Measurements from ENCODE around the gene DENND1A.

The DENND1A gene

DNA sequence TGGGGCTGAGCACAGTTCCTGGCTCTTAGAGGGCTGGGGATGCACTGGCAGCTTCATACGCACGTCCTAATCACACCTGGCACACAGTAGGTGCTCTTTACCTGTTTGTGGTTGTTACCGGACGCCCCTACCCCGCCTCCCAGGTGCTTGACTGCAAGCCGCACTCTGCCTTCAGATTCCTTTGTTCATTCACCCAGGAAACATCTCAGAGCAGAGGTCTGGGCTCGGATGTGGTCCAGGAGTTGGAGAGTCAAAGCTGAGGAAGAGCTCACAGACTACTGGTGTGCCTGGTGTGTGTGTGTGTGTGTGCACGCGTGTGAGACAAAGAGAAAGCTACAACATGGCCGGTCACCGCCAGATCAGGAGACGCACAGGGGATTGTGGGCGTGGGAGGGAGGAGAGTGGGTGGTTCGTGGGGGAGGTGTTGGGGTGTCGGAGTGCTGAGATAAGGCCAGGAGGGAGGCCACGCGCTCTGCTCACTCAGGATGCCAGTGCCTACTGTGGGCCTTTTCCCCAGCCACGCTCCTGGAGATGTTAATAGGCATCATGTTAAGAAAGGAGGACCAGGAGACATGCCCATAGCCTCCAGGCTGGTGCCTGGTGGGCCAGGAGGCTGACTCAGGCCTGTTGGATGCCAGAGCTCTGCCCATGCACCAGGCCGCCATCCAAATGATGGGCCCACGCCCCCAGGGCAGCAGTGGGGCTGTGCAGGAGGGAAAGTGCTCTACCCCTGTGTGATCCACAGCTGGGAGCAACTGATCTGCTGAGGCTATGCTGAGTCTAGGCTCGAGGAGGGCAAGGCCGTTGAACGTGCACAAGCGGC, 534.0 kb downstream of the DENND1A start:
- no peak for DNase-seq

DNA sequence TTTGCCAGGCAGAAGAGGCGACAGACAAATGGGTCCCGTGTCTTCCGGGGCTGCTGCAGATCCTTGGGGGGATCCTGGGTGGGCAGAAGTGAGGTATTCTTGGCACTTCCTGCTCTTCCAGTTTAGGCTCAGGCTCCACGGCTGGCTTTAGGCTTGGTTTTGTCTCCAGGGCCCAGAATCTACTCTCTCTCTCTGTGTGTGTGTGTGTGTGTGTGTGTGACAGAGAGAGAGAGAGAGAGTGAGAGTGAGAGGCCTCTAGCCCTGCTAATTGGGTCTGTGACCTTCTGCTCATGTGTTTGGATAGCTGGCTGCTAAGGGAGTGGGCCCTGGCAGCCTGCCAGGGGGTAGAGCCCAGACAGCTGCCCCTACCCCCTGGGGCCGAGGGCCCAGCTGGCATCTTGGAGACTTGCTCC, 534.6 kb downstream of the DENND1A start:
- DNase-seq, result no peak

DNA sequence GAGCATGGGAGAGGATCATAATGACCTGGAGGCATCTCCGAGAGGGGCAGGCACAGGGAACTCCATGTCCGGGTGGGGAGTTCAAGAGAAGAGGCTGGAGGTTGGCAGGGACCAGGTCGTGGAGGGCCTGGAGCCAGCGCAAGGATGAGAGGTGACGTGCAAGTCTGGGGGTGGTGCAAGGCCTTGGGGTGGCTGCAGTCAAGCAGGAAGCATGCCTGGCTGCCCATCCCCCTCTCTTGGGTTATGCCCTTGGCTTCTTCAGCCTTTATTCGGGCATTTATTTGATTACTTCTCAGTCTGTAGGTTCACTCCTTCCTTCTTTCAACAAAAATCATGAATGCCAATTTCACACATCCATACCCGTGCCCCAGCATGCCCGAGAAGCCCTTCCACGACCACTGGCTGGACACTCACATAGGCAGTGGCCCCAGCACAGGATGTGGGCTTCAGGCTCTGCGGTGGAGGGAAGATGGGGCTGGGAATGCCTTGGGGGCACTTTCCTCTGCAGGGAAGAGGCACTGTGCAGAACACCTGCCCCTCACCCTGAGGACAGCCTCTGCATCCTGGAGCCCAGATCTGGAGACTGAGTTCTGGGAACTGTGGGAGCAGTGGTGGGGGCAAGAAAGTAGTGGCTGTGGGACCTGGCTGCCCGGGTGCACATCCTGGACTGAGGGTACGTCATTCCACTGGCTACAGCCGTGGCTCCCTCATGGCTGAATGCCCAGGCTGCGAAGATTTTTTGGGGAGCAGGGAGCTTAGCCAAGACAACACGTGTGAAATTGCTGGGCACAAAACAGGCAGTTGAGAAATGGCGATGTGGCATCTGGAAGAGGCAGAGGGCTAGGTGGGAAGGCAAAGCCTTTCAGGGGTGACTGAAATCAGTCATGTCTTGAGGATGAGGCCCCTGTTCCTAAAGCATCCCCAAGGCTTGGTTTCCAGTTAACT, 535.4 kb downstream of the DENND1A start:
- no peak for DNase-seq

DNA sequence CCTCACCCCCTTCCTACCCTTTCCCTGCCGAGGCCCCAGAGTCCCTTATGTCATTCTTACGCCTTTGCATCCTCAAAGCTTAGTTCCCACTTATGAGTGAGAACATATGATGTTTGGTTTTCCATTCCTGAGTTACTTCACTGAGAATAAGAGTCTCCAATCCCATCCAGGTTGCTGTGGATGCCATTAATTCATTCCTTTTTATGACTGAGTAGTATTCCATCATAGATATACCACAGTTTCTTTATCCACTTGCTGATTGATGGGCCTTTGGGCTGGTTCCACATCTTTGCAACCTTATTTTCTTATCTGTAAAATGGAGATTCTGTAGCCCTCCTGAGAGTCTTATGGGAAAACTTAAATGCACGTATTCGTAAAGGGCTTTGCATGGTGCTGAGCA, 537.1 kb downstream of the DENND1A start:
- DNase-seq, result no peak

DNA sequence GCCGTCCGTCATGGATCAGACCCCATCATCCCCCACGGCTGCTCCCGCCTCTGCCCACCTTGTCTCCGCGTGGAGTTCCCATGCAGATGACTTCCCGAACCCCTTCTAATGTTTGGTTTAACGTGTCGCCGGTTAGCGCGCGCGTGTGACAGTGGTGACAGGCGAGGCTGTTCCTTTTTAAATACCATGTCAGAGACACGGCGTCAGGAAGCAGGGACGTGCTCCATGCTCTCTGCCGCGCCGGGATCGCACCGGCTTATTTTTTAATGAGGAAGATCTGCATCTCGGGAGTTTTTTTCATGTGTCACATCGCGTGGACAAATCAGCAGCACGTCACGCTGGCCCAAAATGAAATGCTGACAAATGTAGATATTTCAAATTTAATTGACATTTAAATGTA, 538.0 kb downstream of the DENND1A start:
- no peak for DNase-seq

DNA sequence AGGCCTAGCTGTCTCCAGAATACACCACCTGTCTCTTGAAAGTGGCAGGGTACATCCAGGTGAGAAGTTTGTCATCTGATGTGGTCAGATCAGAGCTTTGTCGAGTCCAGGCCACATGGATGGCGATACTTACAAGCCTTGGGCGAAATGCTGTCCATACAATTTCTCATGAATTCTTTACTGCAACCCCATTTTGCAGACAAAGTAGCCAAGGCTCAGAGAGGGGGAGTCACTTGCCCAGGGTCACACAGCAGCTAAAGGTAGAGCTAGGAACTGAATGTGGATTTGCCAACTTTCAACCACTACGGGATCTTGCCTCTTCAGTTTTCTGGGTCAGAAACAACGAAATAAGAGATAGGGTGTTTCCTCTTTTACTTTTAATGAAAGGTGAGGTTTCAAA, 538.7 kb downstream of the DENND1A start:
- no peak for DNase-seq

DNA sequence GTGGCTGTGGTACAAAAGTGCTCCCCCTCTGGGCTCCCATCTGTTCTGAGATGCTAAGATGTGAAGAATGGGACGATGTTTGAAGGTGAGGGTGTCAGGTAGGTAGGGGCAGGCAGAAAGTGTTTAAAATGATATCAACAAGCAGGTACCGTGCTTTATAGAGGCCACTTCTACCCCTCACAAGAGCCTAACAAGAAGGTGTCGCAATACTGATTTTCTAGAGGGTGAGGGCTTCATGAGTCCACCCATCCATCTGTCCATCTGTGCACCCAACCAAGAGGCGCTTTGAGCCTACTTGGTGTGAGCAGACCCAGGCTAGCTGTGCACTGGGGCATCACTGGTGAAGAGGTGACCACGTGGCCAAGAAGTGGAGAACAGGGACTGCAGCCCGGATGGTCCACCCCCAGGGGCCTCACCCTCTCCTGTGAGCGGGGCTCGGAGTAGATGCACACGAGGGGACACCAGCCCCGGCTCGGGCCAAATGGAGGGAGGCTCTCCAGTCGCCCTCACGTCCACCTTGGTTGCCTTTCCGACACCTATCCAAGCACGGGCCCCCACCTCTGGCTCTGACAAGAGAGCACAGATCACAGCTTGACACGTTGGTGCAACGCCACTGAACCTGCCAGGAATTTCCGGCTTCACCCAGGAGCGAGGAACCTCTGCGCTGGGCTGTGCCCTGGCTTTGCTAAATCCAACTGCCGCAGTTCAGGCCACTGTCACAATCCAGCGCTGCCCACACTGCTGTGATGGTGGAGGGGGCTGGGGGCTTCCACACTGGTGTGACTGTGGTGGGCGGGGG, 539.4 kb downstream of the DENND1A start:
- no peak for DNase-seq

DNA sequence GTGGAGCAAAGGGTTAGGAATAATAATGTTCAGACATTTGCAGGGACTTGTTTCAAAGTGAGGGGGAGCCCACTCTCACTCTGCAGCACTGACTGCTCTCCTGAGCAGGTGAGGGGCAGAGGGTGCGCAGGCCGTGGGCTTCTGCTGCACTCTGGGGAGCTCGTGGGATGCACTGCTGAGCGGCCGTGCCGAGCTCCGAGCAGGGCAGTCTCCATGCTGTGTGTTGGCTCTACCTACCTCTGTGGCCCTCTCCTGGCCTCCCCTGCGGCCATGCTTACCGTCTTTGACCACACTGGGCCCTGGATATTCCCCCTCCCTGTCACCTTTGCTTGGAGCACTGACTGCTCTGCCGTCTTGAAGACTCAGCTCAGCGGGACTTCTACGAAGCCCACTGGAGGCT, 540.2 kb downstream of the DENND1A start:
- DNase-seq, result no peak

DNA sequence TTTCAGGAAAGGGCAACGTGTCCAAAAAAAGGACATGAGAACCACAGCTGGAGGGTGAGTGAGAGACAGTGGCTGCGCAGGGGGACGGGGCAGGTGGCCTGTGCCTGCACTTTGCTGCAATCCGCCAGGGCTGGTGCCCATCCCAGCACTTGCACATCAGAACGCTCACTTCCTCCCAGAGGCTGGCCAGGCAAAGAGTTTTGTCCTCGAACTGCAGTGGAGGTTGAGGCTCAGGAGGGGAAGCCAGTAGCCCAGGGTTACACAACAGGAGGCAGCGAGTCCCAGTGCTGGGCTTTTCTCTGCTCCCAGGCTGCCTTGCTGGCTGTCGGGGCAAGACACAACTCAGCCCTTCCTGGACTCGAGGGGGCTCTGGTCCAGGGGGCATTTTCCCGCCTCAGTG, 540.9 kb downstream of the DENND1A start:
- DNase-seq, result no peak

DNA sequence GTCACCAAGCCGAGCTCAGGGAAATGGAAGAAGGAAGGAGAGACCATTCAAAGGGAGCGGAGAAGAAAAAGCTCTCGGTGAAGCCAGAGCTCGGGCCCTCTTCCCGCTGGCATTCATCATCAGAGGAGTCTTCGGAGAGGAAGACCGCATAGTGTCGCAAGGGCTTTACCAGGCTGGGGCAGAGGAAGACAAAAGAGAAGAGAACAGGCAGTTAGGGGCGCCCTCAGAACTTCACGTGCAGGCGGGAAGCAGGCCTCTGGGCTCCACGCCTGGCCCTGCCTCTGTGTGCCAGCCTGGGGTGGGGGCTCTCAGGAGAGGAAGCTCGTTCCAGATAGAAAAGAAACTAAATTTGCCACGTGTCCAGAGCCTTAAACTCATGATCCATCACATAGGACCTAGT, 542.2 kb downstream of the DENND1A start:
- DNase-seq, result no peak

DNA sequence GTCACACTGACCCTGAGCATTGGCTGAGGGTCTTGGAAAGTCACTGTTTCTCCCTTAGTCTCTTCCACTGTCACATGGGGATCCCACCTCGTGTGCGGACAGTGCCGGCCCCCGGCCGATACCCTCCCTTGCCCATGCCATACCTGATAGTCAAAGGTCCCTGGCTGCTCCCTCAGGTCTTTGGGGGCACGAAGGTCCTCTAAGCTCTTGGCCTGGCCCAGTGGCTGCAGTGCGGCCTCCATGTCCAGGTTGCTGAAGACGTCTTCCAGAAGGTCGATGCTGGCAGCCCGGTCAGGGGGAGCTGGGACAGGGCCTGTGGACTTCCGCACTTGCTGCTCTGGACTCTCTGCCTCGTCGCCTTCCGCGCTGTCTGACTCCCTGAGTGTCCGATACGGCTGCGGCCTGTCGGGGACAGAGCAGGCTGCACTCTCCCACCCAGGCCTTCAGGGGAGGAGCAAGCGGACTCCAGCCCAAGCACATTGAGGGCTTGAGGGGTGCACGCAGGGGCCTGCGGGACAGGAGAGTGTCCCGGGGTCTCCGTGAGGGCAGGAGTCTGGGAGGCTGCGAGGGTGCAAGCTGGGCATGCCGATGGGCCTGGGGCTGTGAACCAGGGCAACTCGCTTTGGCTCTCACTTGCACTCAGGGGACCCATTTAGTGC, 546.3 kb downstream of the DENND1A start:
- no peak for DNase-seq

DNA sequence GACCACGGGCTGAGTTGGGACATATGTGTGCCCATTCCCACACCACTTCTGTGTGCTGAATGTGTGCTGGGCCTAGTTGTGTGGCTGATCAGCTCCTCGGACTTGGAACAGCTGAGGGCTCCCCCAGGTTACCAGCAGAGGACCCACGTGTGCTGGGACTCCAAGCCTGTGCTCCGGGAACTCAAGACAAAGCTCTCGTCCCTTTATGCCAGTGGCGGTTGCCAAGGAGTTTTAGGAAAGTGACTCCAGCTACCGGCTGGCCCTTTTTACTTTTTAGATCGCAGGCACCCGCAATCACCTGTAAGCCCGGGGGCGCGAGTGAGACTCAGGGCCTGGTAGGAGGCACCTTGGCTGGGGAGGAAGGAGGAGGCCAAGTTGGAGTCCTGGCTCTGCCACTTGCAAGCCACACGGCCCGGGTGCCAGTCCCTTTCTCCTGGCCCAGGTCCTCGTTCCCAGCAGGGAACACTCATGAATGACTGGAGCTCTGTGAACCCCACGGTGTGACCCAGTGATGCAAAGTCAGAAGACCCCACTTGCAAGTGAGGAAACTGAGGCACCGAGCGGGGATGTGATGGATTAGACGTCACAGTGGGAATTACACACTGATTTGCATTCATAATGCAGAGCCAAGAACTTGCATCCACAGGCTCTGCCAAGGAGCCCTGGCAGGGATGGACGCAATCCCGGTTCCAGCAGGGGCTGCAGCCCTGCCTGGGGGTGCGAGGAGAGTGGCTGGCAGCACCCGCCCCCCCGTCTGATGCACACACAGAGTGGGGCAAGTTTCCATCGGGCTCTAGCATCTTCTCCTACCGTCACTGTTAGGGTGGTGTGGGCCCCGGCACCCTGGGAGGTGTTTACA, 547.0 kb downstream of the DENND1A start:
- no peak for DNase-seq

DNA sequence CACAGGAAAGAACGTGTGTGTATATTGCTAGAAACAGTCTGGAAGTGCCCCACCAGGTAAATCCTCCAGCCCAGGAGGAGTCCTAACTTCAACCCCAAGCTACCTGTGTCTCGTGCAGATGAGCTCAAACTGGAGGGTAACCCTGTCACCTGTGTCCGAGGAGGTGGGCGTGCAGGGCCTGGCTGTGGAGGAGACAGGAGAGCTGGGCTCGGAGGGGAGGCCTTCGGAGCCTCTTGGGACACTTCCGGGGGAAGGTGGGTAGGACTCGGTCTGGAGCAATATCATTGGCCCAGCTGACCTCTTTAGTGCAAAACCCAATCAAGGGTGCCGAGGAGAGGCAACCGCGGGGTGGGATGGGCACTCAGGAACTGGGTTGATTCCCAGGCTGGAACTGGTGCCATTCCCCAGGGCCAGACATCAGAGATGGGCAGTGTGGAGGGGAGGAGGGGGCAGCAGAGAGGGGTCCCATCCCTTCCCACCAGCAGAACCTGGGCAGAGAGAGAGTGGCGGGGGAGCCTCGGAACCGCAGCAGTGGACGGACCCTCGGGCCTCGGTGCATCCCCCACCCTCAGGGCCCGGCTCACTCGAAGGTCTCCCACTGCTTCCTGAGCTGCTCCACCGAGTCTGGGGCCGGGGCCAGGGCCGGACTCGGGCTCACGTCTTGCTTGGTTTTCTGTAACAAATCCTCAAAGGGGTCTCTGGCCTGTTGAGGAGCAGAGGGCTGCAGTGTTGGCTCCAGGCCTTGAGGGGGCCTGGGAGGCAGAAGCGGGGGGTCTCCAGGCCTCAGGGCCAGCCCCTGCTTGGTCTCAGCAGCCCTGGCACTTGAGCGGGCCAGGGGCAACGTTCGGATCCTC, 548.8 kb downstream of the DENND1A start:
- no peak for DNase-seq

DNA sequence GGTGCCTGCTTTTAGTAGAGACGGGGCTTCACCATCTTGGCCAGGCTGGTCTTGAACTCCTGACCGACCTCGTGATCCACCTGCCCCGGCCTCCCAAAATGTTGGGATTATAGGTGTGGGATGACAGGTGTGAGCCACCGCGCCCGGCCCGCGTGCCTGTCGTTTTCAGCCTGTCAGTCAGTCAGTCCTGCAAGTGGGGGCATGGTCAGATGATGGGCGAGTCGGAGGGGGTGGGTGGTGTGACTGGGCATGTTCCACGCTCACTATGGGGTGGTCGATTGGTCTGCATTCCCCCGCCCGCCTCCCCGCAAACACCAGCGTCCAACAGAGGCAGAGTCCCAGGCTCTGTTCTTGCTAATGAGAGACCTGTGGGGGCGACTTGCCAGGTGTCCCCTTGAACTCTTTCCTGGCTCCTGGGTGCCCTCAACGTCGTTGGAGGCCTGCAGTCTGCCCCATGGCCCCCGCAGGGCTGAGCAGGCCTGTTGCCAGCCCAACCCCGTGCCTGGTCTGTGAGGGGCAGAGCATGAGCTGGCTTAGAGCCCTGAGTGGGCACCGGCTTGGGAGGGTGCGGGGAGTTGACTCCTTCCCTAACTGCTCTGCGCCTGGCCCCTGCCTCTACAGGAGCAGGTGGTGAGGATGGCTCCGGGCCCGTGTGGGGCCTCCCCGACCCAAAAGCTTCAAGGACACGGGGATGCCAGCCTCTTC, 550.8 kb downstream of the DENND1A start:
- DNase-seq, result no peak

DNA sequence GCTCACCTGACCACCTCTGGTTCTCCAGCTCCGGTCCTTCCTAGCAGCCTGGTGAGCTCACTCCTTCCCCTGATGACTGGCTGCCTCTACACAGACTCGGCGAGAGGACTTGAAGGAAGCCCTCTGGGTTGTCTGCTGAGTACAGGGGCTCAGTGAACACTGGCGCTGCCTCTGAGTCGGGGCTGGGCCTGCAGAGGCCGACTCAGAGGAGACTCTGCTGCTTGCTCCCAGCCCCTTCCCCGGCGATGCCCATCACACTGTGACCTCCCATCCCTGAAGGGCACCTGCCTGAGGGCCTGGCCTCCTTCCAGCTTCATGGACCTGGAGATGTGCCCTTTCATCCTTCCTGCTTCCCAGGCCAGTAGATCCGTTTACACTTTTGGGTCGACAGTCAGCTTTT, 551.9 kb downstream of the DENND1A start:
- DNase-seq, result no peak

DNA sequence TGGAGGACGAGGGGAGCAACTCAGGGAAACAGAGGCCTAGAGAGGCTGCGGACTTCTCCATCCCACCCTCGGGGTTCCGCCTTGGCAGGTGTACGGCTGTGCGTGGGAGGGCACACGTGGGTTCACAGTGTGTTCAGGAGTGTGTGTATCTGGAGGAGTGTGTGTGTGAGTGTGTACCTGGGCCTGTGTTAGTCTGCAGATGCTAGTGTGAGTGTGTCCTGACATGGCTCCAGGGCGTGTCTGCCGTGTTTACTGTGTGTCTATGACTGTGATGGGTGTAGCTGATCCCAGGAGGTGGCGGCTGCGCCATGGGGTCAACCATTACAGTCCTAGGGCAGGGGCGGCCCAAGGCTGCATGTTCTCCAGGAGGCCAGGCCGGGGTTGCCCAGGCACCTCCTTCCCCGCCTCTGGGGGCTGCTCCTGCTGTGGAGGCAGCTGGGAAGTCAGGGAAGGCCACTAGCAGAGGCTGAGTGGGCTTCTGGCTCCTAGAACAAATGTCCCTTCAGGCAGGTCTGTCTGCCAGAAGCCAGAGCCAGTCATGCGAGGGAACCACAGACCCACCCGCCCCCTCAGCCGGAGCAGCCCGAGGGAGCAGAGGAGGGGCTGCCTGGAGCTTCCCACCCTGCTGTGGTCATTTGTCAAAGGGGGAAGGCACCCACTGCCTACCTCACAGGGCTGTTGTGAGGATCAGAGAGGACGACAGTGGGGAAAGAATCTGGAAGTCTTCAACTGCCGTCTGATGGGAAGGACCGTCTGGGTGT, 552.5 kb downstream of the DENND1A start:
- DNase-seq, result no peak

DNA sequence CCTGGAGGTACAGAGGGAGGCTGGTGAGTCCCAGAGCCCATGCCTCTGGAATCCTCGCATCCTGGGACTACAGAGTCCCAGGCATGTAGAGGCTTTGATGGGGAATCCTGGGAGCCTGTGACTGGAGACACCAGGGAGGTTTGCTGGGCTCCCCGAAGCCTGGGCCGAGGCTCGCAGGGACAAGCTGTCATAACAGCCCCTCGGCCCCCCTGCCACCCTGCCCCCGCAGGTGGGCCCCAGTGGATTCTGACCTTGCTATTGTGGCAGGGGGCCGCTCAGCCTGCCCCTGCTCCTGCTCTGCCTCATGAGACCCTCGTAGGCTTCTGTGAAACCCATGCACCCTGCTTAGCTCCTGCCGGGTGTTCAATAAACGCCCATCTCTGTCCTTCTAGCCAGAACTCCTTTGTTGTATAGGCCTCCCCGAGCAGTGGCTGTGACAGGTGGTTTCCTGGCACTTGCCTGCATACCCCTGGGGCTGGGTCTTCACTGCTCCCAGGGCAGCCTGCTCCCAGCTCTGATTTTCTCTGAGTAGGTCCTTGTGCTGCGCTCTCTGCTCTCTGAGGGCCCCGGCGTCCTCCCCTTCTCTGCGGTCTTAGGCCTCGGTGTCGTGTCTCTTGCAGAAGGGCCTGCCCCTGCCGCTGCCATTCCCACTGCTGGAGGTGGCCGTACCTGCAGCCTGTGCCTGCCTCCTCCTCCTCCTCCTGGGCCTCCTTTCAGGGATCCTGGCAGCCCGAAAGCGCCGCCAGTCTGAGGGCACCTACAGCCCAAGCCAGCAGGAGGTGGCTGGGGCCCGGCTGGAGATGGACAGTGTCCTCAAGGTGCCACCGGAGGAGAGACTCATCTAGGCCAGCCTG, 553.5 kb downstream of the DENND1A start:
- no peak for DNase-seq
